ENCODE measurements around the gene NME3. TPM values are rescaled to one million over a fixed set of nuclear protein-coding genes. Genes with fewer than 3 reads are reported as not detected.

The NME3 gene
- total and polyA plus RNA-seq, 9 of the 15 experiments (the other 6 are each of a cell fraction or from before 2014, with no cell fraction given), result 0.68 to 76.3 (median 11.5) TPM

- WGBS (ENCODE audit: insufficient coverage, low coverage, missing lambda C conversion rate), result 99% methylated on average over 7 of the region's 7 CpGs
- Histone ChIP-seq H3K36me3 (ENCODE audit: control insufficient read depth, insufficient read depth, low read length) (peaks cover 65% of the 10 kb centered on the region; the same call in 2 of the 3 replicates), H3K4me2 (ENCODE audit: insufficient read depth, low read length) (no peak overlapping the region), H4K20me1 (replicated peaks; ENCODE audit: control insufficient read depth, insufficient read depth, low read length) (no peaks in the 10 kb centered on the region), H3K27ac (ENCODE audit: extremely low read depth, low read depth, low read length) (no peak overlapping the region), H3K4me3 (no peak overlapping the region), H3K79me2 (ENCODE audit: control insufficient read depth, insufficient read depth, low read length) (no peaks in the 10 kb centered on the region; the same call in 2 of the 3 replicates), H3K9me3 (replicated peaks; ENCODE audit: control insufficient read depth, insufficient read depth, low read depth, low read length) (peaks cover 17% of the 10 kb centered on the region), H3K27me3 (ENCODE audit: control insufficient read depth in 2 of 2, insufficient read depth in 2 of 2, low read length in 2 of 2) (no peaks in the 10 kb centered on the region), H3K9ac (ENCODE audit: insufficient read depth in 1 of 2, low read depth in 2 of 2, low read length in 2 of 2) (no peak overlapping the region), H3K9me1 (ENCODE audit: control insufficient read depth, insufficient read depth, low read length) (no peaks in the 10 kb centered on the region), H3K4me1 (replicated peaks in 1 of 2; ENCODE audit: control insufficient read depth in 2 of 2, insufficient read depth in 2 of 2, low read length in 2 of 2) (peaks cover 0 to 22% of the 10 kb centered on the region in 2 experiments; a peak in 2 of 5 replicates), H2AFZ (ENCODE audit: low read depth, low read length) (no peak overlapping the region)
- TF ChIP-seq KLF13 (tag; IDR thresholded peaks at IDR 0.05; ENCODE audit: borderline replicate concordance, low read depth) (no peak), PHB (CRISPR knock-in tag; IDR thresholded peaks at IDR 0.05) (no peak), ADNP (tag; IDR thresholded peaks at IDR 0.05) (no peak), ARHGAP35 (IDR thresholded peaks at IDR 0.05; ENCODE audit: partially characterized antibody) (no peak), ZNF785 (CRISPR knock-in tag; IDR thresholded peaks at IDR 0.05) (no peak), PRMT5 (CRISPR knock-in tag; IDR thresholded peaks at IDR 0.05) (no peak), HBP1 (CRISPR knock-in tag; IDR thresholded peaks at IDR 0.05) (no peak), HCFC1 (IDR thresholded peaks at IDR 0.05; ENCODE audit: low read depth, low read length) (no peak), HOMEZ (CRISPR knock-in tag; IDR thresholded peaks at IDR 0.05) (no peak), USF1 (CRISPR knock-in tag; IDR thresholded peaks at IDR 0.05) (no peak), ZNF263 (CRISPR knock-in tag; IDR thresholded peaks at IDR 0.05; ENCODE audit: borderline replicate concordance) (no peak)
- ChIA-PET POLR2A (interaction anchor here (0.6 to 0.7 kb wide), 2 partner anchors 16 to 46 kb away, joined by 3 read pairs; no protein-coding TSS in a partner anchor), CTCF (ENCODE audit: low intra/inter-chr PET ratio) (no interaction called here)
- in situ Hi-C loops (cut with MboI) (no loop called here), intact Hi-C loops (cut with micrococcal nuclease) (no loop called here)
- DNase-seq (ENCODE audit: extremely low read depth in 1 of 4, low spot score in 3 of 4) (no peak), FAIRE-seq (no peak), ATAC-seq (no peak)
- BruUV-seq (replicated peaks), result TSS peak; percentile 22
Observed at GRCh38 chr16:1731073-1731472, 40.3 kb downstream of the NME3 start.
